Activated CD4-positive, alpha-beta T cell treated with anti-CD3 and anti-CD28 coated beads, Interleukin-2, amount 10 ng/mL, durations not matched to agents 24 days and 14 days (primary cell): ENCODE data around the gene SNED1. TPM values are rescaled to one million over a fixed set of nuclear protein-coding genes. Genes with fewer than 3 reads are reported as not detected.

Experiments
- DNase-seq: peaks from one replicate; pipeline ENCODE4 v3.0.0; 2022
- H3K27ac Mint-ChIP-seq: one replicate; pipeline ENCODE4 v1.8.0; 2022; ENCODE audit warnings: mild to moderate bottlenecking, mixed read lengths
- H3K27me3 Mint-ChIP-seq: one replicate; pipeline ENCODE4 v1.8.0; 2022; ENCODE audit warnings: mixed read lengths
- H3K36me3 Mint-ChIP-seq: one replicate; pipeline ENCODE4 v1.8.0; 2022; ENCODE audit warnings: low read depth, mild to moderate bottlenecking, mixed read lengths
- H3K4me1 Mint-ChIP-seq: one replicate; pipeline ENCODE4 v1.8.0; 2021; ENCODE audit warnings: mixed read lengths
- H3K4me3 Mint-ChIP-seq: one replicate; pipeline ENCODE4 v1.8.0; 2022; ENCODE audit warnings: mild to moderate bottlenecking, moderate library complexity, mixed read lengths
- H3K9me3 Mint-ChIP-seq: one replicate; pipeline ENCODE4 v1.8.0; 2021; ENCODE audit warnings: mixed read lengths
- intact Hi-C: fragments of 100-400 bp; cut with micrococcal nuclease; formaldehyde crosslinking; loops from one replicate; pipeline ENCODE4 v1.15.1; 2023
- total RNA-seq: library from RNA; stranded (reverse); gene quantifications from 2 replicates; pipeline ENCODE4 v1.2.3, GENCODE V29; 2022

Gene SNED1
- 1.3 and 1.9 TPM in 2 replicates for total RNA-seq

DNA sequence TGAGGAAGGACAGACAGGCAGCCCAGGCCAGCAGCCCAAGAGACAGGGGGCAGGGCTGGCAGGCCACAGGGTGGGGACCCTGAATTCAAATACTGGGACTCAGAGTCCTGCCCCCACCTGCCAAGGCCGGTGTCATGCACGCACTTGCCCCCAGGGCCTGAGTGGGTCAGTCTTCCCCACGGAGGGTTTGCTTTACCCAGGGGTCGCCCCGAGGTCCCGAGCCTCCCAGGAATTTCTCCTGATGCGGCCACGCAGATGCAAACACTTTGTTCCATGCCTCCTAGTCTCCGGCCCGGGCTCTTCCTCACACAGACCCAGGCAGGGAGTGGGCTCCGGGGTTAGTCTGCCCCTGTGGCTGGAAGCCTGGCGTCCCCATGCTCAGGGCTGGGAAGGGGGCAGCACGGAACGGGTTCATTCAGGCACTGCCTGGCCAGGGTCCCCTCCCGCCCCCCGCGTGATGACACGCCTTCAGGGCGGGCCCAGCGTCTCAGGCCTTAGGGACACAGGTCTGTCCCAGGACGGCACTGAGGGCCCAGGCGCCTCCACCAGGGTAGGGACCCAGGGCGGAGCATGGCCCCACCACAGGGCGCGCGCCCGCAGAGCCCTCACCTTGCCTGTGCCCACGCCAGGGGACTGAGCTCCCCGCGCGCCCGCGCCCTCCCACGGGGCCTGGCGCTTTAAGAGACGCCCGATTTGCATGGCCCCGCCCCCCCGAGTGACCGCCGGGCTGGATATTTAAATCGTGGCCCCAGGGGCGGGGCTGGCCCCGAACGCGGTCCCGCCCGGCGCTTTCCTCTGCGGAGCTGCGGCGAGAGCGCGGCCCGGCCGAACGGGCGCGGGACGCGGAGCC is at the start of gene SNED1:
TSS of gene SNED1 (plus strand) at position 763 of the 850 bp plus-strand sequence. CDS start 220 bp downstream, outside the sequence.
- Mint-ChIP-seq H3K4me1 (peaks cover 2% of the 10 kb centered on the region), H3K27me3 (peaks cover 27% of the 10 kb centered on the region), H3K9me3 (peaks cover 1% of the 10 kb centered on the region), H3K27ac (no peak within 1 kb of the TSS), H3K4me3 (peak within 1 kb of the TSS; percentile 39), H3K36me3 (no peaks in the 10 kb centered on the region)
- peak; percentile 91 for DNase-seq
- intact Hi-C loops, result no loop called here

DNA sequence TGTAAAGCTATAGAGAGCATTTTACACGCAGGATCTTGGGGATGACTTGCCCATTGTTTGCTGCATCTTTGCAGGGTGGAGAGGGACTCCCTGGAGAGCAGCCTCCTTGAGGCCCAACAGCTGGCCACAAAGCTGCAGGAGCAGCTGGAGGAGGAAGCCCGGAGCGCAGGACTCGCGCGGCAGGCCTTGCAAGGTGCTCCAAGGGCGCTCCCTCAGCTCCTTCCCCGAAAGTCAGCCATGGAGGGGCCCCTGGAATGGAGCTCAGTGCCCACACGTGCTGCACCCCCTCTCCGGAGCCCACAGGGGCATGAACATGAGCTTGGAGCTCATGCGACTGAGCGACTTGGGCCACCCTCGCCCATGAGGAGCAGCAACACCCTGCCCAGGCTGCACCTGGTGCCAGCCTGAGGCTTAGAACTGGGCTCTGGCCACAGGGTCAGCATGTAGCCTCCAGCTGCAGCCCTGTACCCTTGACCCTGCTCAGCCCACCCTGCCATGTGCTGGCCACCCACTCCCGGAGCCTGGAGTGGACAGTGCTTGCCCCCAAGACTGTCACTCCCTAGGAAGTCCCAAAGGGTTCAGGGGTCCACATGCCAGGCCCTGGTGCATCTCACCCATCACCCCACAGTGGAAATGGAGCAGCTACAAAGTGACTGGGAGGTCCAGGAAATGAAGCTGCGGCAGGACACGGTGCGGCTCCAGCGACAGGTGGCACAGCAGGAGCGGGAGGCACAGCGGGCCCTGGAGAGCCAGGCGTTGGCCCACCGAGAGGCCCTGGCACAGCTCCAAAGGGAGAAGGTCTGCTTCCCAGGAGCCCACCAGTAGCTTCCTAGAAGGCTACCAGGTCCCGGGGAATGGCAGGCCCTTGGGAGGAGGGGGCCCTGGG is 49.3 kb upstream of the SNED1 start:
- peaks cover under 1% of the 10 kb centered on the region for H3K27me3 Mint-ChIP-seq
- intact Hi-C loops, result no loop called here
- no peaks in the 10 kb centered on the region for H3K9me3 Mint-ChIP-seq
- DNase-seq, result no peak
- no peaks in the 10 kb centered on the region for H3K36me3 Mint-ChIP-seq
- no peak overlapping the region for H3K27ac Mint-ChIP-seq
- H3K4me3 Mint-ChIP-seq, result no peak overlapping the region
- H3K4me1 Mint-ChIP-seq, result no peaks in the 10 kb centered on the region

DNA sequence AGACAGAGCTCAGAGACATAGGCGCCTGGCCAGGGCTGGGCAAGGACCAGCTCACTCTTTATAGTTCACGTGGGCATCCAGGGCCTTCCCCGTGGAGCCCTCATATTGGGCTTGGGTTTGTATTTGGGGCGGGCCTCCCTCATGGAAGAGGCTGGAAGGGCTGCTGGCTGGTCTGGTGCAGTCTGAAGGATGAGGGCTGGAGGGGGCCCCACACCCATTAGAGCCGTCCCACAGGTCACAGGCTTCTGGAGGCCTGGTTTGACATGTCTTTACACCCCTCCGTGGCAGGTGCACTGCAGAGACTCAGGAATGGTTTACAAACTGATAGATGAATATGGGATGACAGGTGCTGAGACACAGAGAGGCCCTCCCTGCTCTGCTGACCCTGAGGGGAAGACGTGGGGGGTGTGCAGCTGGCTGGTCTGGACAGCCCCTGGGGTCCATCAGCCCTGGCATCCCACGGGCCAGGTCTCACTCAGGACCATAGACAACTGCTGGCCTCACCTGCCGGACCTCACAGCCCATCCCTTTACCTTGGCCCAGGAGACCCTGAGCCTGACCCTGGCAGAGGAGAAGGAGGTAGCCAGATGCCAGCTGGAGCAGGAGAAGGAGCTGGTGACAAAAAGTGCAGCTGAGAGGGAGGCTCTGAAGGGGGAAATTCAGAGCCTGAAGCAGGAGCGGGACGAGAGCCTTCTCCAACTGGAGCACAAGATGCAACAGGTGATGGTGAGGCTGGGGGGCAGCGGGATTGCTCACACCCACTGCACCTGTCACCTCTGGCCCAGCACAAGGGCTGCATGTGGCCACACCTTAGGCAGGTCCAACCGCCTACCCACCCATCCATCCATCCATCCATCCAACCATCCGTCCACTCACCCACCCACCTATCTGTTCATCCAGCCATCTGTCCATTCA is 48.4 kb upstream of the SNED1 start:
- H3K4me3 Mint-ChIP-seq, result no peak overlapping the region
- H3K27ac Mint-ChIP-seq, result no peak overlapping the region
- H3K36me3 Mint-ChIP-seq, result no peaks in the 10 kb centered on the region
- H3K4me1 Mint-ChIP-seq, result no peaks in the 10 kb centered on the region
- intact Hi-C loops, result no loop called here
- DNase-seq, result no peak
- peaks cover 3% of the 10 kb centered on the region for H3K27me3 Mint-ChIP-seq
- no peaks in the 10 kb centered on the region for H3K9me3 Mint-ChIP-seq

DNA sequence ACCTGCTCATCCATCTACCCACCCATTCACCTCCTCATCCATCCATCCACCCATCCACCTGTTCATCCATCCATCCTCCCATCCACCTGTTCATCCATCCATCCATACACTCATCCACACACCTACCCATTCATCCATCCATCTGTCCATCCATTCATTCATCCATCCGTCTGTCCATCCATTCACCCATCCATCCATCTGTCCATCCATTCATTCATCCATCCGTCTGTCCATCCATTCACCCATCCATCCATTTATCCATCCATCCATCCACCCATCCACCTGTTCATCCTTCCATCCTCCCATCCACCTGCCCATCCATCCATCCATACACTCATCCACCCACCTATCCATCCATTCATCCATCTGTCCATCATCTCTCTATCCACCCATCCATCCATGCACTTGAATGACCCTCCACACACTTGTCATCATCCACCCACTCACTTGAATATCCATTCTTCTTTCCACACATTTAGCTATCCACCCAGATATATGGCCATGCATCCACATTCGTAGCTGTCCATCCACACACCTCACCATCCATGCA is 47.3 kb upstream of the SNED1 start:
- DNase-seq, result no peak
- Mint-ChIP-seq H3K36me3 (no peaks in the 10 kb centered on the region), H3K4me3 (no peak overlapping the region), H3K9me3 (no peaks in the 10 kb centered on the region), H3K4me1 (no peaks in the 10 kb centered on the region), H3K27me3 (peaks cover 3% of the 10 kb centered on the region), H3K27ac (no peak overlapping the region)
- intact Hi-C loops, result no loop called here

DNA sequence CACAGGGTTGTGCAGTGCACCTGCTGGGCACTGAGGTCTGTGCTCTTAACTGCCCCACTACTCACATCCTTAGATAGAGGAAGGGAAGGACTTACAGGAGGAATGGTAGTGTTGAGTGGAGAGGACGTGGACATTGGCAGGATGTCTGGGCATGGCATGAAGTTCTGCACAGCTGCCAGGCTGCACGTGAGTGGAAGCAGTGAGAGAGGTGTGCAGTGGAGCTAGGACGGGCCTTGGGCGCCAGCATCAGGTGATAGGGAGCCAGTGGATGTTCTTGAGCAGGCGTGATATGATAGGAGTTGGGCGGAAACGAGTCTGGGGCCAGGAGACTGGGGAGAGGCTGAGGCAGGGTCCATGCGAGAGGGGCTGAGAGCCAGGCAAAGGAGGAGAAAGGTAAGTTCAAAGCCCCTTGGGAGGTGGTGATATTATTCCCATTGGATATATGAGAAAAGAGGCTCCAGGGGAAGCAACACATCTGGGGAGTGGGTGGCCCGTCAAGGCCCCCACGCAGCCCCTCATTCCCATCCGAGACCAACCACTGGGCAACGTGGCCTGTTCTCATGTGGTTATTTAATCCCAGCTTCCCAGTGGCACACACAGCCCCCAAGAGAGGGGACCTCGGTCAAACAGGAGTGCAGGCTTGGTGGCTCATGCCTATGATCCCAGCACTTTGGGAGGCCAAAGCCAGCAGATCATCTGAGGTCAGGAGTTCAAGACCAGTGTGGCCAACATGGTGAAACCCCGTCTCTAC is 45.7 kb upstream of the SNED1 start:
- Mint-ChIP-seq H3K27me3 (peaks cover 3% of the 10 kb centered on the region), H3K36me3 (no peaks in the 10 kb centered on the region), H3K4me1 (no peaks in the 10 kb centered on the region), H3K27ac (no peak overlapping the region), H3K4me3 (no peak overlapping the region), H3K9me3 (no peaks in the 10 kb centered on the region)
- intact Hi-C loops, result no loop called here
- no peak for DNase-seq

DNA sequence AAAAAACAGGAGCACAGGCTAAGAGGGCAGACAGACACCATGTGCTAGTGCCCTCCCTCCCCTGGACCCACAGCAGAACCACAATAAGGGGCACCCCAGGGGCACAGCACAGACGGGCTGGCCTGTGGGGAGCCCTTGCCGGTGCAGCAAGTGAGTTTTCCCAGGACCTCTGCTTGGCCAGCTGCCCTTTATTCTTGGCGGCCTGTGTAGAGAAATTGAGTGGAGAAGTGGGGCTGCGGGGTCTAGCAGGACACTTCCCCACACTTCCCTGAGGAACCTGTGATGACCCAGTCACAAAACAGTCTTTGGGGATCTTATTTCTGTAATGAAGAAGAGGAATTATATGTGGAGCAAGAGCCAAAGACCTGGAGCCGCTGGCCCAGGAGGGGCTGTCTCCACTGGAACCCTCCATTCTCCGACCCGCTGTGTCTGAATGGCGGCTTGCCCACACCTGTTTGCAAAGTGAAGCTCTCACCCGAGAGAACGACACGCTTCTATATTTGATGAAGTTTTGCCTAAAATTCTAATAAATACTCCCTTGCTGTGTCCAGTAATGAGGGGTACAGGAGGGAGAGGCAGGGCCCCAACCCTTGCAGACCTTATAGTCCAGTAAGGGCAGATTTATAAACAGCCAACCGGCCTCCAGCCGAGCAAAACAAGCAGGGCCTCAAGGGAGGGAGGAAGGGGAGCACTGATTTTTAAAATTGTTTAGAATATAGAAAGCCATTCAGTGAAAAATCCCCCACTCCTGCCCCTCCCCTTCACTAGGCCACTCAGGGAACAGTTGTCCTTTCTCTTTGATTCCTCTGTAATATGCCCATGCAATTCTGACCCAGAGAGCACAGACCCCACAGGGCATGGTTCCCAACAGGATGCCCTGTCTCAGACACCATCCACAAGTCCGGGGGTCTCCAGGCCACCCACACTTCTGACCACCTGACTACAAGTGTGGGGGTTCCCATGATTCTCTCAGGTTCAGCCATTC is 44.7 kb upstream of the SNED1 start:
- Mint-ChIP-seq H3K27me3 (peaks cover 3% of the 10 kb centered on the region), H3K9me3 (no peaks in the 10 kb centered on the region), H3K36me3 (no peaks in the 10 kb centered on the region), H3K4me3 (no peak overlapping the region), H3K27ac (no peak overlapping the region), H3K4me1 (no peaks in the 10 kb centered on the region)
- no peak for DNase-seq
- intact Hi-C loops, result no loop called here

DNA sequence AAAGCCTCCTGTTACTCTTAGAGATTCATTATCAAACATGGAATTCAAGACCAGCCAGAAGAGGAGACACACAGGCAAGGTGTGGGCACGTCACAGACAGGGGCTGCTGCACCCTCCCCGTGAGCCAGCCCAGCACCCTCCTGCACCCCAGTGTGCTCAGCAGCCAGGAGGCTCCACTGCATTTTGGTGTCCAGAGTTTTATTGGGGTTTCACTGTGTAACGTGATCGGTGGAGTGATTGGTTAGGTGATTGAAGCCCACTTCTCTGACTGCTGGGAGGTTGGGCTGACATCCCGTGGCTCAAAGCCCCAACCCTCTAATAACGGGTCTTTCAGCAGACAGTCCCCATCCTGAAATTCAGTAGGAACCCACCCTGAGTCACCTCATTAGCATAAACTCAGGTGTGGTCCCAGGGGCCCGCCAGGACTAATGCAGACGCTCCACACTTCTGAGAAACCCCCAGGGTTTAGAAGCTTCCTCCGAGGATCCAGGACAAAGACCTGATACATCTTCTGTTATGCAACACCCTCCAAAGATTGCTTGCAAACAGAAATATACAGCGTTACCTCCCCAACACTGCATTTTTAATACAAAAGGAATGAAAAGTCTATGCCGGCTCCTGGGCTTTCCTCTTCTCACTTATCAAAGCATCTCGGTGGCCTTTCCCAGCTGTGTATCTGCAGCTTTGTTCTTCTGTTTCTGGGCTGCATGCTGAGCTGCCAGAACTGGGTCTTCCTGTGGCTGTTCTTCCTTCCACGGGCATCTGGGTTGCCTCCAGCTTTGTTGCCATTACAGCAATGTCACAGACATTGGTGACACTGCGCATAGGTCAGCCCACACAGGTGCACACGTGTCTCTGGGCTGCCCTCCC is 43.7 kb upstream of the SNED1 start:
- Mint-ChIP-seq H3K27me3 (peaks cover 3% of the 10 kb centered on the region), H3K36me3 (no peaks in the 10 kb centered on the region), H3K27ac (no peak overlapping the region), H3K4me1 (no peaks in the 10 kb centered on the region), H3K9me3 (no peaks in the 10 kb centered on the region), H3K4me3 (no peak overlapping the region)
- intact Hi-C loops, result no loop called here
- no peak for DNase-seq

DNA sequence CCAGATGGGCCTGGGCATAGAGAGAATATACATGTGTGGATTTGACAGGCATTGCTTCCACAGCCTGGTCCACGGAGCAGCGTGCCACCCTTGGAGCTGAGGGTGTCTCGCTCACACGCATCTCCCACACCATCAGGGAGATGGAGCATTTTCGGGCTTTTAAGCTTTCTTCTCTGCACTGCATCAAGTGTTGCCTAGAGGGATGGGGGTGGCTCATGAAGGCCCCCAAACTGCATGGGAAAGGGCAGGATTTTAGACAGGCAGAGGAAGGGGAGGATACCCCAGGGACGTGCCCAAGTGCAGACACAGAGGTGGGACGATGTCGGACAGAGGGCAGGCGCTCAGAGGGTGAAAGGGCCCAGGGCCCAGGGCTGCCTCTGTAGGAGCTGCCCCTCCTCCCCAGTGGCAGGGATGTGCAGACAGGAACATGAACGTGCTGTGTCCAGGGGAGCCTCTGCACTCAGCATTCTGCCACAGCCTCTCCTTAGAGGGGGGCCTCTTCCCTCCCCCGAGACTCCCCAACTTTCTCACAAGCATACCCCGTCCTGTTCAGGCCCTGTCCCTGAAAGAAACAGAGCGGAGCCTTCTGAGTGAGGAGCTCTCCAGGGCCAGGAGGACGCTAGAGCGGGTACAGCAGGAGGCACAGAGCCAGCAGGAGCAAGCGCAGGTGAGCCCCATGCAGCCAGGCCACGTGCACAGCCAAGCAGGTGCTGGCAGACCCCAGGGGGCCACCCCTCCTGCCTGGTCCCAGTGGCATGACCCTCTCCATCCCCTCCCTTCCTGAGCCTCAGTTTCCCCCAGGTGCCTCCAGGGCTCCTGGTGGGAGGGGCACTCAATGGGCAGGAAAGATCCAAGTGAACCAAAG is 42.9 kb upstream of the SNED1 start:
- H3K9me3 Mint-ChIP-seq, result no peaks in the 10 kb centered on the region
- DNase-seq, result no peak

DNA sequence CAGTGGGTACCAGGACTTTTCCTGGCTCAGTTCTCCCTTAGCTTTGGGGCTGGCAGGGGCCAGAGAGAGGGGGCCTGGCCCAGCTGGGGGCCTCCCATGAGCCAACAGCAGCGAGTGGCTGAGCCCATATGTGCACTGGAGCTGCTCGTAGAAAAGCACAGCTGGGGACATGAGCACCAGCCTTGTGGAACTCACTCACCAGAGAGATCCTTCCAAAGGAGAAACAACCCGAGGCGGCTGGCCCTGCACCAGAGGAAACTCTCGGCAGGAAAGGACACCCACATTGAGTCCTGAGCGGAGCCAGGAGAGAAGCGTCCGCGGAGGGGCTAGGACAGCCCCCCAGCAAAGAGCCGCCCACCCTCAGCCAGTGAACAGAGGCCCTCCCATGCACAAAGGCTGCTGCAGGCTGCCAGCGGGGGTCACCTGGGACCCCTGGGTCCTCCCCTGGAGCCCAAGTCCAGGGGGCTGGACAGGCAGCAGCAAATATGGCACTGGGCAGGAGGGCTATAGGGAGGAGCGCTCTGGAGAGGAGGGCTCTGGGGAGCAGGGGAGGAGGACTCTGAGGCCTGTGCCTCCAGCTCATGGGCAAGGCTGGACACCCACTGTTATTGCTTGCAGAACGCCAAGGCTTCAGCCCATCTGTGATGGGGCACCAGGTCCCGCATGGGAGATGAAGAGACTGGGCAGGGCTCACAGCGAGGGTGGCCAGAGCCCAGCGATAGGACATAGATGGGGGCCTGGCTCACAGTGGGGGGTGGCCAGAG is 42.1 kb upstream of the SNED1 start:
- Mint-ChIP-seq H3K27me3 (peaks cover 5% of the 10 kb centered on the region), H3K36me3 (no peaks in the 10 kb centered on the region), H3K4me1 (no peaks in the 10 kb centered on the region), H3K27ac (no peak overlapping the region), H3K9me3 (no peaks in the 10 kb centered on the region), H3K4me3 (no peak overlapping the region)
- intact Hi-C loops, result no loop called here
- DNase-seq, result no peak

More for the DNA sequence above, 42.9 kb upstream of the SNED1 start:
- H3K4me3 Mint-ChIP-seq, result no peak overlapping the region
- H3K27me3 Mint-ChIP-seq, result peaks cover 5% of the 10 kb centered on the region
- intact Hi-C loops, result no loop called here
- no peak overlapping the region for H3K27ac Mint-ChIP-seq
- H3K4me1 Mint-ChIP-seq, result no peaks in the 10 kb centered on the region
- no peaks in the 10 kb centered on the region for H3K36me3 Mint-ChIP-seq
